IgD-negative memory B cell (primary cell): ENCODE data around the gene AIG1. TPM values are rescaled to one million over a fixed set of nuclear protein-coding genes. Genes with fewer than 3 reads are reported as not detected.
"Not testable (repeated sequence)": the region's sequence is repeated elsewhere in the genome, so short reads cannot be mapped to it uniquely, and the experiment has no call there.

Source experiments
- H3K27ac Mint-ChIP-seq, 3 donors: one replicate each; pipeline ENCODE4 v1.8.0; 2020 to 2022; ENCODE audit warnings: mild to moderate bottlenecking in 3 of 3, mixed read lengths in 3 of 3, moderate library complexity in 1 of 3
- H3K27me3 Mint-ChIP-seq: one replicate; pipeline ENCODE4 v1.8.0; 2021; ENCODE audit warnings: mixed read lengths
- H3K36me3 Mint-ChIP-seq: one replicate; pipeline ENCODE4 v1.8.0; 2020; ENCODE audit warnings: mild to moderate bottlenecking, mixed read lengths
- H3K4me1 Mint-ChIP-seq, 3 donors: one replicate each; pipeline ENCODE4 v1.8.0; 2020 to 2022; ENCODE audit warnings: mixed read lengths in 3 of 3, mild to moderate bottlenecking in 1 of 3
- H3K4me3 Mint-ChIP-seq, 4 donors: one replicate each; pipeline ENCODE4 v1.8.0; 2020 to 2022; ENCODE audit warnings: mild to moderate bottlenecking in 4 of 4, mixed read lengths in 4 of 4, moderate library complexity in 3 of 4
- H3K9me3 Mint-ChIP-seq, 3 donors: one replicate each; pipeline ENCODE4 v1.8.0; 2020 to 2021; ENCODE audit warnings: mixed read lengths in 3 of 3, mild to moderate bottlenecking in 1 of 3
- polyA plus RNA-seq: library from polyadenylated mRNA; unstranded; fragments of 300-500 nt; fragmentation: Illumina TruSeq; gene quantifications from one replicate; pipeline ENCODE4 v1.2.3, GENCODE V29; 2021

AIG1 gene
- polyA plus RNA-seq, 1 donor from 2014 or later, result 23.0 TPM

GRCh38 chr6:143040018-143040417 lies 20.7 kb upstream of the AIG1 start:
- Mint-ChIP-seq H3K27me3 (peaks cover 16% of the 10 kb centered on the region), H3K9me3 (peaks cover 0 to 3% (median 3%) of the 10 kb centered on the region in 3 donors), H3K27ac (no peak overlapping the region), H3K4me3 (no peak overlapping the region), H3K4me1 (peaks cover 12 to 17% (median 13%) of the 10 kb centered on the region in 3 donors), H3K36me3 (no peaks in the 10 kb centered on the region)

- H3K27ac Mint-ChIP-seq, H3K4me1 Mint-ChIP-seq, H3K4me3 Mint-ChIP-seq, H3K9me3 Mint-ChIP-seq, H3K36me3 Mint-ChIP-seq: not testable (repeated sequence)
- peaks cover 15% of the 10 kb centered on the region for H3K27me3 Mint-ChIP-seq
Observed at GRCh38 chr6:143044345-143044744, 16.3 kb upstream of the AIG1 start.

DNA sequence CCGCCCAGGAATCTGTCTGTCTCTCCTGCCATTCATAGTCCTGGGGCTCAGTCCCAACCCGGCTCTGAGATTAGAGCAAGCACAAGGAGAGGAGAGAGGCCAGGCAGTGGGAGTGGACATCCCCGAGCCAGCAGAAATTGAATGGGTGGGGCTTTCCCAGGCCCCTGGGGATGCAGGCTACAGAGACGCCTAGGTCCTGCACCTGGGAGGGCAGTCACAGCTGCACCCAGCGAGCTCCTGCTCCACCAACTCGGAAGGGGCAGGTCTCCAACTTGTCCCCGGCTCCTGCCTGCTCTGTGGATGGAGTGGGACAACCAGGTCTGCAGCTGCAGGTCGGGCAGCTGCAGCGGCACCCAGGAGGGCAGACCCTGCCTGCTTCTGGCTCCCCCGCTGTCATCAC lies 11.1 kb upstream of the AIG1 start:
- Mint-ChIP-seq H3K4me3 (no peak overlapping the region), H3K27me3 (peaks cover 7% of the 10 kb centered on the region), H3K27ac (no peak overlapping the region), H3K4me1 (peaks cover 0 to 2% (median 0%) of the 10 kb centered on the region in 3 donors), H3K9me3 (no peaks in the 10 kb centered on the region), H3K36me3 (no peaks in the 10 kb centered on the region)

- H3K4me3 Mint-ChIP-seq, result no peak overlapping the region
- no peaks in the 10 kb centered on the region for H3K36me3 Mint-ChIP-seq
- H3K4me1 Mint-ChIP-seq, result peaks cover 0 to 2% (median 0%) of the 10 kb centered on the region in 3 donors
- no peak overlapping the region for H3K27ac Mint-ChIP-seq
- H3K9me3 Mint-ChIP-seq, result no peaks in the 10 kb centered on the region
- H3K27me3 Mint-ChIP-seq, result peaks cover 4% of the 10 kb centered on the region
Observed at GRCh38 chr6:143050509-143050908, 10.2 kb upstream of the AIG1 start.

- H3K27ac Mint-ChIP-seq, result no peak overlapping the region
Observed at GRCh38 chr6:143052282-143052681, 8.4 kb upstream of the AIG1 start.

DNA sequence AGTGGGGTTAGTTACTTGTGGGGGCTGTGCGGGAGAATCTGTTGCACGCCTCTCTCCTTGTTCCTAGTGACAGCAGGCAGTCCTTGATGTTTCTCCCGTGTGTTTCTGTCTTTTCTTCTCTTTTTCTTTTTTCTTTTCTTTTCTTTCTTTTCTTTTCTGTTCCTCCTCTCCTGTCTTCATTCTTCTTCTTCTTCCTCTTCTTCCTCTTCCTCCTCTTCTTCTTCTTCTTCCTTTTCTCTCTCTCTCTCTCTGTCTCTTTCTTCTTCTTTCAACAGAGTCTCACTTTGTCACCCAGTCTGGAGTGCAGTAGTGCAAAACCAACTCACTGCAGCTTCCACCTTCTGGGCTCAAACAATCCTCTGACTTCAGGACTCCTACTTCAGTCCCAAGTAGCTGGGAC lies 6.8 kb upstream of the AIG1 start:
- H3K27ac Mint-ChIP-seq, result peak overlapping the region in 1 of 3 donors; percentile 29
- no peaks in the 10 kb centered on the region for H3K36me3 Mint-ChIP-seq
- peaks cover 0 to 2% (median 0%) of the 10 kb centered on the region in 3 donors for H3K4me1 Mint-ChIP-seq

More at GRCh38 chr6:143052282-143052681, 8.4 kb upstream of the AIG1 start:
- no peaks in the 10 kb centered on the region for H3K9me3 Mint-ChIP-seq
- peaks cover 4% of the 10 kb centered on the region for H3K27me3 Mint-ChIP-seq
- peaks cover 0 to 2% (median 0%) of the 10 kb centered on the region in 3 donors for H3K4me1 Mint-ChIP-seq
- no peak overlapping the region for H3K4me3 Mint-ChIP-seq
- H3K36me3 Mint-ChIP-seq, result no peaks in the 10 kb centered on the region

DNA sequence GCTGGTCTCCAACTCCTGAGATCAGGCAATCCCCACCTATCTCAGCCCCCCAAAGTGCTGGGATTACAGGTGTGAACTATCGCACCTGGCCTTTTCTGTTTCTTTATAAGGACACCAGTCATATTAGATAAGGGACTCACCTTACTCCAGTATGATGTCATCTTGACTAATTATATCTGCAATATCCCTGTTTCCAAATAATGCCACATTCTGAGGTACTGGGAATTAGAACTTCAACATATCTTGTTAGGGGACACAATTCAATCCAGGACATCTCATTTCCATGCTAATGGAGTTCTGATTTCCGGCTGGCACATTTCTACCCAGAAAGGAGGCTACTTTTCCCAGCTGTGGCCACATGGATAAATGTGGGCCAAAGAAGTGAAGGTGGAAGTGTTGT lies 6.4 kb upstream of the AIG1 start:
- no peaks in the 10 kb centered on the region for H3K9me3 Mint-ChIP-seq
- H3K36me3 Mint-ChIP-seq, result no peaks in the 10 kb centered on the region
- peaks cover 2% of the 10 kb centered on the region for H3K27me3 Mint-ChIP-seq
- no peak overlapping the region for H3K27ac Mint-ChIP-seq
- H3K4me3 Mint-ChIP-seq, result no peak overlapping the region
- peaks cover 0 to 2% (median 0%) of the 10 kb centered on the region in 3 donors for H3K4me1 Mint-ChIP-seq

More for the DNA sequence above, 6.8 kb upstream of the AIG1 start:
- H3K27me3 Mint-ChIP-seq, result peaks cover 2% of the 10 kb centered on the region
- H3K4me3 Mint-ChIP-seq, result no peak overlapping the region
- H3K9me3 Mint-ChIP-seq, result no peaks in the 10 kb centered on the region

DNA sequence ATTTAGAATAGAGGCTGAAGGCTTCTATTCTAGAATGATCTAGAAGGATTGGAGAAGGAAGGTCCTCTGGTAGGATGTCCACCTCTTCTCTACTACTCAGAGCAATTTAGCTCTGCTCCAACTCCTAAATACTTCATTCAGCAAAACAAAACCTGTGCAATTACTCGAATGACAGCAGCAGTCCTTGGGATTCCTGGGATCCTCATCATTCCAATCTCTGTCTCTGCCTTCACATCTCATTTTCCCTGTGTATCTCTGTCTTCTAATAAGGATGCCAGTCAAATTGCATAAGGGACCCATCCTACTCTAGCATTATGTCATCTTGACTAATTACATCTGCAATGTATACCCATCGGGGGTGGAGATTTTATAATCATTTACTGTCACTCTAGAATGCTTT lies 5.5 kb upstream of the AIG1 start:
- no peak overlapping the region for H3K27ac Mint-ChIP-seq
- peaks cover 2% of the 10 kb centered on the region for H3K27me3 Mint-ChIP-seq
- no peak overlapping the region for H3K4me3 Mint-ChIP-seq
- peaks cover 6 to 10% (median 7%) of the 10 kb centered on the region in 3 donors for H3K4me1 Mint-ChIP-seq
- no peaks in the 10 kb centered on the region for H3K9me3 Mint-ChIP-seq
- no peaks in the 10 kb centered on the region for H3K36me3 Mint-ChIP-seq

- Mint-ChIP-seq H3K9me3 (no peaks in the 10 kb centered on the region), H3K27me3 (peaks cover 2% of the 10 kb centered on the region), H3K27ac (no peak overlapping the region), H3K36me3 (no peaks in the 10 kb centered on the region), H3K4me1 (peaks cover 7 to 10% (median 8%) of the 10 kb centered on the region in 3 donors), H3K4me3 (no peak overlapping the region)
Observed at GRCh38 chr6:143055891-143056290, 4.8 kb upstream of the AIG1 start.

GRCh38 chr6:143058987-143059386 lies 1.7 kb upstream of the AIG1 start:
- H3K27ac Mint-ChIP-seq, result peak overlapping the region in 1 of 3 donors; percentile 99
- no peaks in the 10 kb centered on the region for H3K9me3 Mint-ChIP-seq
- H3K27me3 Mint-ChIP-seq, result peaks cover 2% of the 10 kb centered on the region
- H3K4me1 Mint-ChIP-seq, result peaks cover 20 to 24% (median 20%) of the 10 kb centered on the region in 3 donors
- H3K4me3 Mint-ChIP-seq, result peak overlapping the region in 2 of 4 donors; percentile 28 to 99
- no peaks in the 10 kb centered on the region for H3K36me3 Mint-ChIP-seq

DNA sequence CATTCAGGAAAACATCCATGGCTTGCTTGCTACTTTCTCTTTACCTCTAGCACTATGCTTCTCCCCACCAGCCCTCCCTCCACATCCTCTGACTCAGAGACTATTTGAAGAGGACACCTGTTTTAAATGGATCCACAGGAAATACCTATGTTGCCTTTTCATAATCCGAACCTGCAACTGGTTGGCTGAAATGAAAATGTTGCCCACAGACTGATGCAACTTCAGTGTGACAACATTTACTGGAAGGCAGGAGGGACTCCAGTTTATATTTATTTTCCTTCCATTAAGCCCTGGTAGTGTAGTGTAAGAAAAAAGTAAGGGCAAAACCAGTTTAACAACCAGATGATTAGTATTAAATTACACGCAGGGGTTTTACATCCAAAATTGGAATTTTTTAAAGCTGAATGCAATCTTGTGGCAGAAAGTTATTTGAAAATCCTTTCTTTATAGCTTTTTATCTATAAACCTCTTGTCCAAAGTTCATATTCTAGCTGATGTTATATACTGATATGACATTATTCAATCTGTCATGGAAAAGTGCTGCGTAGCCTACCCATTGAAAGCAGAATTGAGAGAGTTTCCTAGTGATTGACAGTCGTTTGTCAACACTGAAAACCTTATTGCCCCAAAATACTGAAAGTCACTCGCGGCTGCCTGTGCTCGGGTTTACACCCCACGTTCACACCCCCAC lies 881 bp upstream of the AIG1 start:
- Mint-ChIP-seq H3K27me3 (peaks cover 2% of the 10 kb centered on the region), H3K4me1 (peaks cover 20 to 28% (median 20%) of the 10 kb centered on the region in 3 donors), H3K9me3 (no peaks in the 10 kb centered on the region), H3K36me3 (no peaks in the 10 kb centered on the region), H3K27ac (peak overlapping the region; percentile 88 to 99 (median 97)), H3K4me3 (peak overlapping the region; percentile 85 to 99 (median 98))

GRCh38 chr6:143060354-143060805 lies 309 bp upstream of the AIG1 start:
- Mint-ChIP-seq H3K4me3 (peak overlapping the region; percentile 85 to 99 (median 98)), H3K4me1 (peaks cover 20 to 28% (median 20%) of the 10 kb centered on the region in 3 donors), H3K27ac (peak overlapping the region; percentile 88 to 99 (median 97)), H3K36me3 (no peaks in the 10 kb centered on the region), H3K27me3 (peaks cover 2% of the 10 kb centered on the region), H3K9me3 (no peaks in the 10 kb centered on the region)

- H3K4me3 Mint-ChIP-seq, result peak overlapping the region; percentile 94 to 99 (median 96)
- peak overlapping the region; percentile 97 to 99 (median 97) for H3K27ac Mint-ChIP-seq
- H3K36me3 Mint-ChIP-seq, result no peaks in the 10 kb centered on the region
- no peaks in the 10 kb centered on the region for H3K27me3 Mint-ChIP-seq
- H3K4me1 Mint-ChIP-seq, result peaks cover 20 to 32% (median 20%) of the 10 kb centered on the region in 3 donors
- H3K9me3 Mint-ChIP-seq, result no peaks in the 10 kb centered on the region
Observed at GRCh38 chr6:143061597-143062385, 1.1 kb downstream of the AIG1 start.

DNA sequence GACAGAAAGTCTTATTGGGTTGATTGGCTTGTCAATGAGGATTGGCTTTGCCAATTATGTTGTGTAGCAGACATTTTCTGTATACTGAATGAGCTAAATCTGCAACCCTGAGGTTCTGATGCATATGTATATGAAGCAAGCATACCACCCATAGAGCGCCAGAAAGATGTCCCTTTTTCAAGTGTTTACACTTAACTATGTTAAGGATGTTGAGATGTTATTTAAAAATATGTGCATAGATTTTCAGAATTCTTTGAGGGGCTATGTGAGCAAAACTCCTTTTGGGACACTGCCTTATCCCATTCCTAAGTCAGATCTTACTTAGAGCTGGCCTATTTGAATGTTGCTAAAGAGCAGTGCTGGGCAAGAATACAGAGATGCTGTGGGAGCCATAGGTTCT lies 1.9 kb downstream of the AIG1 start:
- H3K27ac Mint-ChIP-seq, result peak overlapping the region in 2 of 3 donors; percentile 57 to 71
- no peaks in the 10 kb centered on the region for H3K9me3 Mint-ChIP-seq
- no peaks in the 10 kb centered on the region for H3K36me3 Mint-ChIP-seq
- H3K27me3 Mint-ChIP-seq, result no peaks in the 10 kb centered on the region
- peaks cover 20 to 32% (median 20%) of the 10 kb centered on the region in 3 donors for H3K4me1 Mint-ChIP-seq
- peak overlapping the region in 2 of 4 donors; percentile 27 to 99 for H3K4me3 Mint-ChIP-seq

GRCh38 chr6:143063631-143064030 lies 2.9 kb downstream of the AIG1 start:
- Mint-ChIP-seq H3K9me3 (no peaks in the 10 kb centered on the region), H3K36me3 (no peaks in the 10 kb centered on the region), H3K27me3 (no peaks in the 10 kb centered on the region), H3K4me1 (peaks cover 20 to 32% (median 20%) of the 10 kb centered on the region in 3 donors), H3K4me3 (peak overlapping the region in 1 of 4 donors; percentile 99), H3K27ac (no peak overlapping the region)
